ENCODE results near the gene KRTAP10-6.

GRCh38 chr21:44552681-44553080, 39.6 kb downstream of the KRTAP10-6 start:
- TF ChIP-seq CEBPB (IDR thresholded peaks at IDR 0.05) (no peak), MAX (IDR thresholded peaks at IDR 0.05) (no peak), TCF12 (IDR thresholded peaks at IDR 0.05; ENCODE audit: low read depth) (no peak), EP300 (IDR thresholded peaks at IDR 0.05; ENCODE audit: borderline replicate concordance) (no peak), RAD21 (IDR thresholded peaks at IDR 0.05; ENCODE audit: low read depth) (no peak), TAF1 (IDR thresholded peaks at IDR 0.05; ENCODE audit: low read depth) (no peak), YY1 (IDR thresholded peaks at IDR 0.05; ENCODE audit: low read depth) (no peak), FOXM1 (IDR thresholded peaks at IDR 0.05; ENCODE audit: borderline replicate concordance, low read depth) (no peak), CREB1 (IDR thresholded peaks at IDR 0.05; ENCODE audit: low read depth) (no peak), NFIC (IDR thresholded peaks at IDR 0.05) (no peak), USF1 (IDR thresholded peaks at IDR 0.05) (no peak)

Data from Ishikawa (cell line).